GM18505 (cell line): Measurements from ENCODE around the gene CXCL5.

ENCODE experiments used
- ATAC-seq: cut with Tn5 transposase; IDR thresholded peaks from one replicate; pipeline ENCODE4 v1.9.1; 2021; ENCODE audit not compliant: unreplicated experiment
- POLR2A ChIP-seq: IDR thresholded peaks from 4 replicates; pipeline ENCODE4 v1.6.1; 2011; ENCODE audit warnings: borderline replicate concordance; ENCODE audit not compliant: insufficient read depth, insufficient read length; ENCODE audit errors: extremely low read depth

Gene CXCL5

DNA sequence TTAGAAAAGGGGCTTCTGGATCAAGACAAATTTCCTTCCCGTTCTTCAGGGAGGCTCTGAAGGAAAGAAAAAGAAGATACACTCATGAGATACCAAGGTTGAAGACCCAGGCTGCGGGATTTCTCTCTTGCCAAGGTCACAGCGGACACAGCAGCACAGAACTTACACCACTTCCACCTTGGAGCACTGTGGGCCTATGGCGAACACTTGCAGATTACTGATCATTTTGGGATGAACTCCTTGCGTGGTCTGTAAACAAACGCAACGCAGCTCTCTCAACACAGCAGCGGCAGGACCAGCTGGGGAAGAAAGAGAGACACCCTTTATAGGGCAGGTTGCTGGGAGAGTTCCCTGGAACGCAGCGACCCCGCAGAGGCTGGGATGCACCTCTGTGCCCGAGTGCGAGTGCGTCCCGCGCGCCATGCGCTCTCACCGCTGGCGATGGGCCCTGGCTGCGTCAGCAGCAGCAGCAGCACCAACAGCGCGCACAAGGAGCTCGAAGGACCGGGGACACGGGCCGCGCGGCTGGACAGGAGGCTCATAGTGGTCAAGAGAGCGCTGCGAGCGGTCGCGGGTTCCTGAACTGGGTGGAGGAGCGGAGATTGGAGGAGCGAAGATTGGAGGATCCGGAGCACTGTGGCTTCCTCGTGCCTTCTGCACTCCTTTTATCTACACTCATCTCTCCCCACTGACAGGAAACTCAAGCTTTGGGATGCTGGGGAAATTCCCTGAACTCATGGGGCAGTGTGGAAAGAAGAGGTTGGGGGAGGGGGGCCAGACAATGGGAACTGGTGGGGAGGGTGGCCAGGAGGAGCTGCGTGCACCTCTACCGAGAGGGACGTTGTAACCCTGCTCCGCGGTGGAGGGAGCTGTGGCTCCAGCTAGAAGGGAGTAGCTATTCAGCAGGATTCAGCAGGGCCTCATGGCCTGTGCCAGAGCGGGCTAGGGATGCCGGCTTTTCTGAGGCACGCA, at the start of gene CXCL5:
Gene CXCL5, minus strand, starts transcription at position 638 of the 972 bp plus-strand sequence. Its CDS starts 96 bp downstream, at position 542.
- ATAC-seq: no peak

DNA sequence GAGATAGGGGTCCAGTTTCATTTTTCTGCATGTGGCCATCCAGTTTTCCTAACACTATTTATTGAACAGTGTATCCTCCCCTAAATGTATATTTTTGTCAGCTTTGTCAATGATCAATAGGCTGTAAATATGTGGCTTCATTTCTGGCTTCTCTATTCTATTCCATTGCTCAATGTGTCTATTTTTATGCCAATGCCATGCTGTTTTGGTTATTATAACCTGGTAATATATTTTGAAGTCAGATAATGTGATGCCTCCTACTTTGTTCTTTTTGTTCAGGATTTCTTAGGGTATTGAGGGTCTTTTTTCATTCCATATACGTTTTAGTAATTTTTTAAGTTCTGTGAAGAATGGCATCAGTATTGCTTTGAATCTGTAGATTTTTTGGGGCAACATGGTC, 48.7 kb upstream of the CXCL5 start:
- no peak for ATAC-seq
- TF ChIP-seq POLR2A: no peak

More for the DNA sequence above, at the start of gene CXCL5:
- no peak for TF ChIP-seq POLR2A

DNA sequence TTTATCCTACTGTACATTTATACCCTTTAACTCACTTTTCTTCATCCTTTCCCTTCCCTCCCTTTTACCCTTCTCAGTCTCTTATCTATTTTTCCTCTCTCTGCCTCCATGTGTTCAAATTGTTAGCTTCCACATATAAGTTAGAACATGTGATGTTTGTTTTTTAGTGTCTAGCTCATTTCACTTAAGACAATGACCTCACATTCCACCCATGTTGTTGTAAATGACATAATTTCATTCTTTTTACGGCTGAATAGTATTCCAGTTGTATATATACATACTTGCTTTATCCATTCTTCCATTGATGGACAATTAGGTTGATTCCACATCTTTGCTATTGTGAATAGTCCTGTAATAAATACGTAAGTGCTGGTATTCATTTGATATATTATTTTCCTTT, 47.3 kb upstream of the CXCL5 start:
- no peak for ATAC-seq
- TF ChIP-seq POLR2A: no peak

DNA sequence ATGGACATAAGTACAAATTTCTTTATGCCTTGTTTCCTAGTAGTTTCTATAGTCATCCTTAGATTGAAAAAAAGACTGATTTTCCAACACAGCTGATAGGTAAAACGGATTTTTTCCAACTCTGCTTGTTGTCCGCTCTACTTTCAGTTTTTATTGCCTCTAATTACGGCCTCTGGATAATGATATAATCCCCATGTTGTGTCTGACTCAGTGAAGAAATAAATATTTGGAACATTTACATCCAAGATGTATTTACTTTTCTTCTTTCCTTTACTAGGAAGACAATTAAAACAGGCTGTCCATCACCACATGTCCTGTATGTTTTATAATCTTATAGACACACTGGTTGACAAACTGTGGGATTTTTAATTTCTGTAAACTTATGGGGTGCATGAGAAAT, 46.8 kb upstream of the CXCL5 start:
- TF ChIP-seq POLR2A: no peak
- no peak for ATAC-seq

DNA sequence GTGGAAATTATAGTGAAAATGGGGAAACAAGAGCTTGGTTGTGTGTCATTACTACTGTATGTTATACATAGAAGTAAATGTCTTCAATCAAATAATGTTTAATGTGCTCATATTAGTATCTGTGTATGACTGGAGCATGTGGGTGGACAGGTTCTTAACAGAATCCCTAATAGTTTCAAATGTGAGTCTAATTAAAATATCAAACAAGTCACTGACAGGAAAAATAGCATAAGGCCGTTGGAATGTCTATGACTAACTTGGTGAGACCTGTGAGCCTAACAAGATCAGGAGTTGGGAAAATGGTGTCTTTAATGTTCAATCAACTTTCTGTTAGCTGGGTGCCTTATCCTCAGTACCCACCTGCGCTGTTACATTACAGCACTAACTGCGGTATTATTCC, 46.2 kb upstream of the CXCL5 start:
- no peak for ATAC-seq
- no peak for TF ChIP-seq POLR2A

DNA sequence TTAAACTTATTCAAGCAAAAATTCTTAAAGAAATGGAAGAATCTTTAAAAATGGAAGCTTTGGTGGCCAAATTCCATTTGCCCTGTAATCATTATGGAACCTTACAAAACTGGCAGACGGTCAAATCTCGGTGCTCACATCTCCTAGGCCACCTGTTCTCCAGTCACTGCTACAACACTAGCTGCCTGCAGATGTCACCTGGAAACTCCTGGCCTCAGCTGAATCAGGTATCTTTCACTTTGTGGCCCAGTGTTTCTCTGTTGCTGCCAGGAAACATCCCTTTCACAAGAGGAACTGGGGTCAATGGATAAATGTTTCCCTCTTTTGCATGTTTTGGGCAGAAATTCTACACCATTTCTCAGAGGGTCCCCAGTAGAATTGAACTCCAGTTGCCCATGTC, 44.2 kb upstream of the CXCL5 start:
- no peak for TF ChIP-seq POLR2A
- ATAC-seq: no peak

DNA sequence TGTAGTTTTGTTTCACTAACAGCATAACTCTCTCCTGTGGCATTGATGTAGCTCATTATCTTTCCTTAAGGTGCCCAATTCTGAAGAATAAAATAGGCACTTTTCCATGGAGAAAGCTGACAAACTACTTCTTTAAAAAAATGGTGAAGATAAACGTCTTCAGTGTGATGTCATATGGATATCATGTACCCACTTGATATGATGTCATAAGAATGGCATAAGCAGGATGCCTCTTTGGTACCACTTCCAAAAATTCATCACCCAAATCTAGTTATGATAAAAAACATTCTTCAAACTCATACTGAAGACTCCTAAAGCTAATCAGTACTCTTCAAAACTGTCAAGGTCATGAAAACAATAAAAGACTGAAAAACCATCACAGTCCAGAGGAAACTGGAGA, 42.9 kb upstream of the CXCL5 start:
- no peak for TF ChIP-seq POLR2A
- no peak for ATAC-seq

DNA sequence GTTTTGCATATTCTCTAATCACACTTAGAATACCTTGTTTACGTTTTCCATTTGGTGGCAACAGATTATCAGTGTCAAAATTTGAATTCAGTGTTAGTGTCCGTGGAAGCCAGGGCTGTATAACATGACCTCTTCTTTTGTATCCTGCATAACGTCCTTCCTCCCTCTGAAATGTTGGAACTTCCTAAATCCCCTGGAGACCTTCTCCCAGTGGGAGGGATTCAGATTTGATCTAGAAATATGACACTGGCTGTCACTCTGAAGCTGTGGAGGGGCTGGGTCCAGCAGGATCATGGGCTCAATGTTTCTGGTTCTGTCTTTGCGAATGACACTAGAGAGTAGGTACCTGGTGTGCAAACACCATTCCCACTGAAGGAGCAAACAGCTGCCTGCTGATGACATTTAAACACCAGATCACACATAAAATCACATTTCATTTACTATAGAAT, 40.9 kb upstream of the CXCL5 start:
- no peak for ATAC-seq
- no peak for TF ChIP-seq POLR2A

DNA sequence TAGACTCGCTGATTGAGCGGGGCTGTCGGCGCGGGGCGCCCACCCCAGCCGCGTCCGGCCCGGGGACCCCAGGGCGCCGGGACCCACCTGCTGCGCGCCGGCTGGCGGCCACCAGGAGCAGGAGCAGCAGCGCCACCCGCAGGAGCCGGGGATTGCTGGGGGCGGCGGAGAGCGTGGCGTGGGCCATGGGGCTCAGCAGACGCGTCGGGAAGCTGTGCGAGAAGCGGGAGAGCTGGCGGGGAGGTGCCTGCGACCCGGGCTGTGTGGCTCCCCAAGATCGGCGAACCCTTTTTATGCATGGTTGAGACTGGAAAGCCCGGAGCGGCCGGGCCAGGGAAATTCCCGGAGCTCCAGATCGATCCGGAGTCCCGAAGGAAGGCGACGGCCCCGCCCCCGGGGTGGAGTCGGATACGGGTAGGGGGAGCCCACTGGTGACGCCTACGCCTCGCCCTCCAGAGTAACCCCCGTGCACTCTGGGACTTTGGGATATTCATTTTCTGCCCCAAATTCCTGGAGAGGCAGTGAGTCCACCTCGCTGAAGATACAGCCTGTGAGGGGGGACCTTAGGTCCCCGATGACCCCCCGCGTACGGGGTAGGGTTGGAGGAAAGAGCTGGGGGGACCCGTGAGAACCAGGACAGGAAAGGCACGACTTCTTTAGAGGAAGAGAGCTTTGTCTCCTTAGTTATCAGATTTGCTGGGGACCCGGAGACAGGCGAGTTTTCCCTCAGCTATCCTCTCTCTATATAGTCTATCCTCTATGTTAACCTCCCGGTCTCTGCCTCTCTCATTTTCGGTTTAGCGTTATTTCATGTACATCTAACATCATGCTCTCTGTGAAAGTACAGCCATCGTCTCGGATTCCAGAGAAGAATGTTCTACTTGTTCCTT, 40.2 kb upstream of the CXCL5 start, which contains the start of gene CXCL3:
Gene CXCL3, minus strand, starts transcription at position 265 of the 890 bp plus-strand sequence. Its CDS starts 78 bp downstream, at position 187.
- peak; percentile 60 for ATAC-seq
- TF ChIP-seq POLR2A: no peak

DNA sequence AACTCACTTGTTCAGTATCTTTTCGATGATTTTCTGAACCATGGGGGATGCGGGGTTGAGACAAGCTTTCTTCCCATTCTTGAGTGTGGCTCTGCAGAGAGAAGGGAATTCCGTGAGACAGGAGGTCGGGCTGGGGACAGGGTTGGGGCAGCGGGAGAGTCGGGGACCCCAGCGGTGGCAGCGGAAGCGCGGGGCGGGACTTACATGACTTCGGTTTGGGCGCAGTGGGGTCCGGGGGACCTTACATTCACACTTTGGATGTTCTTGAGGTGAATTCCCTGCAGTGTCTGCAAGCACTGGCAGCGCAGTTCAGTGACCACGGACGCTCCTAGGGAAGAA, 39.6 kb upstream of the CXCL5 start:
- TF ChIP-seq POLR2A: no peak
- no peak for ATAC-seq

DNA sequence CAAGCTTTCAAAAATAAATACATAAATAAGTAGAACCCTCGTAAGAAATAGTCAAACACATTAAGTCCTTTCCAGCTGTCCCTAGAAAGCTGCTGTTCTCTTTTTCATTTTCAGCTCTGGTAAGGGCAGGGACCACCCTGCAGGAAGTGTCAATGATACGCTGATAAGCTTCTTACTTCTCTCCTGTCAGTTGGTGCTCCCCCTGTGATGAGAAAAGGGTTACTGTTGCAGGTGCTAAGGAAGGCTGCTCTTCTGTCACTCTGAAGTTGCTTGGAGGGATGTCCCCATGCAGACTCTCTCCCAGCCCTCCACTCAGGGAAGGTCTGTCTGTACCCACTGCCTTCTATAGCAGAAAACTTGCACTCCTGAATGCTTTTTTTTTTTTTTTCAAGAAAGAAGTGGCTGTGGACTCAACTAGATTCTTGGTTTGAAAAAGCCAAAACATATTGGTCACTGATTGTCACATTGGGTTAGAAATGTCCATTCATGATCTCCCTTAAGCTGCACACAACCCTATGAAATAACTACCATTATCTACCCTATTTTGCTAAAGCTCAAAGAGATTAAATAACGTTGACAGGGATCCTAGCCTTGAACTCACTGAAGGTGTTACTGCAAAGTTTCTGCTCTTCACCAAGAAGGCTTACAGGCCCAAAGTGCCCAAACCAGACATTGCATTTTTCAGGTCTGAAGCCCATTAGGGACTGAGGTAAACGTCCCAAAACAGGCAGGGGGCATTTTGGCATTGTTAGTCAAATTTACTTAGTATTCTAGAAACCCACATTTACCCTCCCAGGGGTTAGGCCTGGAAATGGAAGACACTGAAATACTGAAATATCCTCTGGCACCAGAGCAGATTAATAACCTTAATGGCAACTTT, 38.8 kb upstream of the CXCL5 start:
- no peak for ATAC-seq
- no peak for TF ChIP-seq POLR2A

DNA sequence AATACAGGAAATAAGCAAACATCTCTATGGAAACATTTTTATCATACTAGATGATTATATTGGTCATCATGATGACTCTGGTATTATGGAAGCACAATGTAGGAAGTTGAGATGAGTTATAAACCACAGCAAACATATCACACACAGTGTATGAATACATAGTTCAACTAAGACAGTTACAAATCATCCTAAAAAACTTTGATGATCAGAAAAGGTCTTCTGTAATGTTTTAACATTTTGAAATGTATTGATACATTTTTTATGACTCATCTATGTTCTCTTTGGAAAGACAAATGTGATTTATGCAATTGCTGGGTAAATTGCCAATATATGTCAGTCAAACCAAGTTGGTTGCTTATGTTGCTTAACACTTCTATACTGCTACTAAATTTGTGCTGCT, 35.3 kb upstream of the CXCL5 start:
- TF ChIP-seq POLR2A: no peak
- ATAC-seq: no peak

DNA sequence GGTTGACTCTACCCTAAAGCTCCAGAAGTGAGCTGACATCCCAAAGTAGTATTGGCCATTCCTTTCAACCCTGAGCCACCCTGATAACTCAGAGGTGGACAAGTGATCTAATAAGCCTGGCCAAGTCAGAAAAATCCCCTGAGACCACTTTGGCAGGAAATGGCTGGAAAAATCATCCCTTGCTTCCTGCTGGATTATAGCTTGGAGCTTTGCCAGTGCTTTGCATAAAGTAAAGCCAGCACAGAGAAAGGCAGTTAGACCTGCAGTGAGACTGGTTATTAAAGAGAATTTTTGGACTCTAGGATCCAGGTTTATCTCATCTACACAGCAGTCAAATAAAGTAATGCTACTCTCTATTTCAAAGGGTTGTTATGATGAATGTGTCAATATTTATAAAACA, 33.6 kb upstream of the CXCL5 start:
- TF ChIP-seq POLR2A: no peak
- ATAC-seq: no peak

DNA sequence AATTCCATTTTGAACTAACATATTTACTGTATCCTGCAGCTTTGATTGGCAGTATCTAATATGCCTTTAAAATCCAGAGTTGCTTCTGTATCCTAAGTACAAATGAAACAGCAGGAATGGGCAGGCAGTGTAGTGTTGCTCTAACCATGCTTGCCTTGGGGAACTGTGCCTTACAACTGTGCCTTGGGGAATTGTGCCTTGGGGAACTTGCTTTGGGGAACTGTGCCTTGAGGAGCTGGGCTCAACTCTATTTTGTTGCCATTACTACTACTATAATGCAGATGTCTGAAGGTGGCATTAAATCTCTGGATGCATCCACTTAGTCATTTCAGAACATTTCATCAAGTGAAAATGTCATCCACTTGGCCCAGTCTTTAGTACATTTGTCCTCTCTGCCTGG, 33.1 kb upstream of the CXCL5 start:
- no peak for TF ChIP-seq POLR2A
- ATAC-seq: no peak
